ENCODE measurements around the gene CELF4.

Gene CELF4

GRCh38 chr18:37489998-37490397 lies 75.6 kb downstream of the CELF4 start:
- H3K9me2 ChIP-seq (replicated peaks; ENCODE audit: control insufficient read depth, low read length) = no peaks in the 10 kb centered on the region
- no peaks in the 10 kb centered on the region for H3K4me1 ChIP-seq (ENCODE audit: control insufficient read depth, low read length)
- H4K20me1 ChIP-seq (ENCODE audit: control insufficient read depth, insufficient read depth, low read depth, low read length) = no peaks in the 10 kb centered on the region
- peaks cover 5% of the 10 kb centered on the region; the same call in 1 of the 2 replicates for H3K27me3 ChIP-seq (ENCODE audit: control insufficient read depth, low read length)
- no peak for TF ChIP-seq CTCF (IDR thresholded peaks at IDR 0.05; ENCODE audit: low read depth, low read length, poor library complexity, severe bottlenecking)
- no peaks in the 10 kb centered on the region for H3K79me2 ChIP-seq (ENCODE audit: control insufficient read depth, low read length)
- H3K9me3 ChIP-seq (ENCODE audit: control insufficient read depth, insufficient read depth, low read length) = no peaks in the 10 kb centered on the region
- H3K36me3 ChIP-seq (ENCODE audit: control insufficient read depth, low read length) = no peaks in the 10 kb centered on the region
- H3K4me2 ChIP-seq (ENCODE audit: low read length) = no peak overlapping the region
- H3F3A ChIP-seq (ENCODE audit: control insufficient read depth, insufficient read depth) = no peaks in the 10 kb centered on the region
- H3K27ac ChIP-seq (ENCODE audit: low read depth, low read length) = no peak overlapping the region
- no peak overlapping the region for H3K4me3 ChIP-seq (ENCODE audit: low read length)

- H3K9me2 ChIP-seq (replicated peaks; ENCODE audit: control insufficient read depth, low read length) = no peaks in the 10 kb centered on the region
- H3F3A ChIP-seq (ENCODE audit: control insufficient read depth, insufficient read depth) = no peaks in the 10 kb centered on the region
- H4K20me1 ChIP-seq (ENCODE audit: control insufficient read depth, insufficient read depth, low read depth, low read length) = no peaks in the 10 kb centered on the region
- no peaks in the 10 kb centered on the region for H3K4me1 ChIP-seq (ENCODE audit: control insufficient read depth, low read length)
- no peak overlapping the region for H3K4me2 ChIP-seq (ENCODE audit: low read length)
- TF ChIP-seq EZH2phosphoT487 (IDR thresholded peaks at IDR 0.05; ENCODE audit: borderline replicate concordance, low read length) (no peak), CTCF (IDR thresholded peaks at IDR 0.05; ENCODE audit: low read depth, low read length, poor library complexity, severe bottlenecking) (no peak)
- no peaks in the 10 kb centered on the region for H3K36me3 ChIP-seq (ENCODE audit: control insufficient read depth, low read length)
- H3K4me3 ChIP-seq (ENCODE audit: low read length) = no peak overlapping the region
- H3K79me2 ChIP-seq (ENCODE audit: control insufficient read depth, low read length) = no peaks in the 10 kb centered on the region
- H3K9me3 ChIP-seq (ENCODE audit: control insufficient read depth, insufficient read depth, low read length) = no peaks in the 10 kb centered on the region
- H3K27ac ChIP-seq (ENCODE audit: low read depth, low read length) = no peak overlapping the region
- H3K27me3 ChIP-seq (ENCODE audit: control insufficient read depth, low read length) = peaks cover 5% of the 10 kb centered on the region; the same call in 1 of the 2 replicates
Observed at GRCh38 chr18:37489011-37489410, 76.6 kb downstream of the CELF4 start.

- H3K9me3 ChIP-seq (ENCODE audit: control insufficient read depth, insufficient read depth, low read length) = no peaks in the 10 kb centered on the region
- no peaks in the 10 kb centered on the region for H4K20me1 ChIP-seq (ENCODE audit: control insufficient read depth, insufficient read depth, low read depth, low read length)
- no peaks in the 10 kb centered on the region for H3K79me2 ChIP-seq (ENCODE audit: control insufficient read depth, low read length)
- H3F3A ChIP-seq (ENCODE audit: control insufficient read depth, insufficient read depth) = no peaks in the 10 kb centered on the region
- no peak overlapping the region for H3K27ac ChIP-seq (ENCODE audit: low read depth, low read length)
- no peaks in the 10 kb centered on the region for H3K4me1 ChIP-seq (ENCODE audit: control insufficient read depth, low read length)
- no peaks in the 10 kb centered on the region for H3K9me2 ChIP-seq (replicated peaks; ENCODE audit: control insufficient read depth, low read length)
- H3K4me3 ChIP-seq (ENCODE audit: low read length) = no peak overlapping the region
- no peak overlapping the region for H3K4me2 ChIP-seq (ENCODE audit: low read length)
- peaks cover 5% of the 10 kb centered on the region; the same call in 1 of the 2 replicates for H3K27me3 ChIP-seq (ENCODE audit: control insufficient read depth, low read length)
- no peaks in the 10 kb centered on the region for H3K36me3 ChIP-seq (ENCODE audit: control insufficient read depth, low read length)
- TF ChIP-seq EZH2phosphoT487 (IDR thresholded peaks at IDR 0.05; ENCODE audit: borderline replicate concordance, low read length) = no peak
Observed at GRCh38 chr18:37487400-37487867, 78.2 kb downstream of the CELF4 start.

- Histone ChIP-seq H3F3A (ENCODE audit: control insufficient read depth, insufficient read depth) (no peaks in the 10 kb centered on the region), H3K79me2 (ENCODE audit: control insufficient read depth, low read length) (no peaks in the 10 kb centered on the region), H3K27ac (ENCODE audit: low read depth, low read length) (no peak overlapping the region), H3K4me2 (ENCODE audit: low read length) (no peak overlapping the region), H3K27me3 (ENCODE audit: control insufficient read depth, low read length) (peaks cover 5% of the 10 kb centered on the region; the same call in 1 of the 2 replicates), H3K4me1 (ENCODE audit: control insufficient read depth, low read length) (no peaks in the 10 kb centered on the region), H3K4me3 (ENCODE audit: low read length) (no peak overlapping the region), H3K36me3 (ENCODE audit: control insufficient read depth, low read length) (no peaks in the 10 kb centered on the region), H4K20me1 (ENCODE audit: control insufficient read depth, insufficient read depth, low read depth, low read length) (no peaks in the 10 kb centered on the region), H3K9me2 (replicated peaks; ENCODE audit: control insufficient read depth, low read length) (no peaks in the 10 kb centered on the region), H3K9me3 (ENCODE audit: control insufficient read depth, insufficient read depth, low read length) (no peaks in the 10 kb centered on the region)
- TF ChIP-seq CTCF (IDR thresholded peaks at IDR 0.05; ENCODE audit: low read depth, low read length, poor library complexity, severe bottlenecking) (no peak), EZH2phosphoT487 (IDR thresholded peaks at IDR 0.05; ENCODE audit: borderline replicate concordance, low read length) (no peak)
Observed at GRCh38 chr18:37486848-37487247, 78.8 kb downstream of the CELF4 start.
